Vagina (tissue), 2 donors: ENCODE results near the gene SARS1.

ENCODE experiments used
- POLR2A ChIP-seq, 2 donors: fragments of 450-650 bp; IDR thresholded peaks; one replicate each; pipeline ENCODE4 v1.6.1; 2017; ENCODE audit warnings: antibody characterized with exemption in 2 of 2, mild to moderate bottlenecking in 2 of 2, moderate library complexity in 2 of 2
- POLR2AphosphoS5 ChIP-seq, 2 donors: sonication (generic); formaldehyde crosslinking; IDR thresholded peaks; one replicate each; pipeline ENCODE4 v1.9.0; 2017; ENCODE audit warnings: antibody characterized with exemption in 2 of 2, mild to moderate bottlenecking in 2 of 2, low read depth in 1 of 2; ENCODE audit not compliant: insufficient read depth in 1 of 2
- TF ChIP-seq, protein P1 (sequence below), 3 experiments: fragments of 450-650 bp in 2 of 3; fragments of 200-600 bp in 1 of 3; sonication (generic) in 1 of 3; IDR thresholded peaks; one replicate each; pipeline ENCODE4 v1.5.1; 2017 to 2019; ENCODE audit warnings: antibody characterized with exemption in 3 of 3, mild to moderate bottlenecking in 2 of 3, moderate library complexity in 2 of 3

DNA sequence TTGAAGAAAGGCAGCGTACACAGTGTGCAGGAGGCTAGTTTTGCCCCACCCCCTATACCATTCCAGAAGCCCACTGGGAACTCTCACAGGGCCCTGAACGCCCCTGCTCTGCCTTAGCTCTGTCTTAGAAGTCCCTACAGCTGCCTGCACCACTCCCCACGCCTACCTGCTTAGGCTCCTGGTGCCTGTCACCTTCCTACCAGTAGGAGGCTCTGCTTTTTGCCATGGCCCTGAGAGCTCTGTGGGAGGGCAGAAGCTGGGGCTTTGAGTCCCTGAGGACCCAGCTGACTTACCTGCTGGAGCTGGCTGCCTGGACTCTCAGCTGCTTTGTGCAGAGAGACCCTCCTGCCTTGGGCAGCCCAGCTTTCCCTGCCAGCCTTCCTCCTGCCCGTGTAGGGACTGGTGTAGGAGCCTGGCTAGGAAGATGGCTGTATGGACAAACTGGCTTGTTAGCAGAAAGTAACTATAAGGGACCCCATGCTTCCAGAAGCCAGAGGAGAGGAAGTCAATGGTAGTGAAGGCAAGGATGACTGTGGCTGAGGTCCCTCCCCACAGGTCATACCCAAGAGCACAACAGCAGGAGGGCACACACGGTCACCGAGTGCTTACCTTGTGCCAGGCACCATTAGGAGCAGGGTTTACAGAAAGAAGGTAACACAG lies 25.8 kb downstream of the SARS1 start:
- no peak for TF ChIP-seq POLR2AphosphoS5 (IDR thresholded peaks at IDR 0.05; ENCODE audit: insufficient read depth in 1 of 2, low read depth in 1 of 2)
- TF ChIP-seq POLR2A (IDR thresholded peaks at IDR 0.05) = no peak
- TF ChIP-seq, protein P1, sequence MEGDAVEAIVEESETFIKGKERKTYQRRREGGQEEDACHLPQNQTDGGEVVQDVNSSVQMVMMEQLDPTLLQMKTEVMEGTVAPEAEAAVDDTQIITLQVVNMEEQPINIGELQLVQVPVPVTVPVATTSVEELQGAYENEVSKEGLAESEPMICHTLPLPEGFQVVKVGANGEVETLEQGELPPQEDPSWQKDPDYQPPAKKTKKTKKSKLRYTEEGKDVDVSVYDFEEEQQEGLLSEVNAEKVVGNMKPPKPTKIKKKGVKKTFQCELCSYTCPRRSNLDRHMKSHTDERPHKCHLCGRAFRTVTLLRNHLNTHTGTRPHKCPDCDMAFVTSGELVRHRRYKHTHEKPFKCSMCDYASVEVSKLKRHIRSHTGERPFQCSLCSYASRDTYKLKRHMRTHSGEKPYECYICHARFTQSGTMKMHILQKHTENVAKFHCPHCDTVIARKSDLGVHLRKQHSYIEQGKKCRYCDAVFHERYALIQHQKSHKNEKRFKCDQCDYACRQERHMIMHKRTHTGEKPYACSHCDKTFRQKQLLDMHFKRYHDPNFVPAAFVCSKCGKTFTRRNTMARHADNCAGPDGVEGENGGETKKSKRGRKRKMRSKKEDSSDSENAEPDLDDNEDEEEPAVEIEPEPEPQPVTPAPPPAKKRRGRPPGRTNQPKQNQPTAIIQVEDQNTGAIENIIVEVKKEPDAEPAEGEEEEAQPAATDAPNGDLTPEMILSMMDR (IDR thresholded peaks at IDR 0.05) = no peak
